NCI-H526 (cell line): ENCODE data around the gene CADM2.
A peak's percentile ranks its signal among the peaks of the same experiment; 100 is the strongest.

Experiments
- DNase-seq, 2 experiments: peaks; one replicate each; lab custom pipeline; 2025; lab: John Stamatoyannopoulos, UW

Gene CADM2

GRCh38 chr3:85572426-85572825 is 613.6 kb downstream of the CADM2 start:
- DNase-seq, result no peak

GRCh38 chr3:85572978-85573377 is 614.2 kb downstream of the CADM2 start:
- DNase-seq, result no peak

- no peak for DNase-seq
These were observed 615.4 kb downstream of the CADM2 start for GRCh38 chr3:85574006-85574705.

GRCh38 chr3:85576091-85576690 is 617.4 kb downstream of the CADM2 start:
- DNase-seq, result peak in 1 of 2 experiments; percentile 40

GRCh38 chr3:85576697-85577200 is 618.0 kb downstream of the CADM2 start:
- no peak for DNase-seq

- DNase-seq, result no peak
These were observed 626.1 kb downstream of the CADM2 start for GRCh38 chr3:85584779-85585356.

GRCh38 chr3:85586018-85586417 is 627.2 kb downstream of the CADM2 start:
- DNase-seq, result no peak

- no peak for DNase-seq
These were observed 630.4 kb downstream of the CADM2 start for GRCh38 chr3:85589145-85589544.

- no peak for DNase-seq
These were observed 632.7 kb downstream of the CADM2 start for GRCh38 chr3:85591451-85591850.

GRCh38 chr3:85592256-85592655 is 633.5 kb downstream of the CADM2 start:
- no peak for DNase-seq

GRCh38 chr3:85594676-85595075 is 635.9 kb downstream of the CADM2 start:
- DNase-seq, result no peak

GRCh38 chr3:85603378-85603777 is 644.6 kb downstream of the CADM2 start:
- DNase-seq, result peak; percentile 87 to 91

- no peak for DNase-seq
These were observed 645.9 kb downstream of the CADM2 start for GRCh38 chr3:85604641-85605040.

- DNase-seq, result no peak
These were observed 646.3 kb downstream of the CADM2 start for GRCh38 chr3:85605066-85605465.

- DNase-seq, result no peak
These were observed 667.9 kb downstream of the CADM2 start for GRCh38 chr3:85626662-85627061.

GRCh38 chr3:85627932-85628331 is 669.1 kb downstream of the CADM2 start:
- DNase-seq, result no peak

- no peak for DNase-seq
These were observed 672.3 kb downstream of the CADM2 start for GRCh38 chr3:85631070-85631469.

- DNase-seq, result no peak
These were observed 674.1 kb downstream of the CADM2 start for GRCh38 chr3:85632921-85633320.

- DNase-seq, result no peak
These were observed 693.6 kb downstream of the CADM2 start for GRCh38 chr3:85652360-85652759.

GRCh38 chr3:85660451-85660850 is 701.7 kb downstream of the CADM2 start:
- DNase-seq, result no peak

GRCh38 chr3:85662462-85662861 is 703.7 kb downstream of the CADM2 start:
- DNase-seq, result no peak

- DNase-seq, result no peak
These were observed 709.0 kb downstream of the CADM2 start for GRCh38 chr3:85667744-85668143.

- no peak for DNase-seq
These were observed 711.9 kb downstream of the CADM2 start for GRCh38 chr3:85670634-85671205.
